Measurements from ENCODE around the gene ZYG11A.

GRCh38 chr1:52911541-52911940 is 69.0 kb downstream of the ZYG11A start:
- TF ChIP-seq ATF1 (CRISPR knock-in tag; IDR thresholded peaks at IDR 0.05) (no peak), ATF6 (CRISPR knock-in tag; conservative IDR thresholded peaks at IDR 0.05) (no peak), ZNF274 (CRISPR knock-in tag; IDR thresholded peaks at IDR 0.05) (no peak), POLR2A (IDR thresholded peaks at IDR 0.05; ENCODE audit: insufficient read depth in 1 of 2, low read depth in 2 of 2, low read length in 2 of 2) (no peak), CTCF (CRISPR knock-in tag; IDR thresholded peaks at IDR 0.05) (no peak), SMAD3 (CRISPR knock-in tag; IDR thresholded peaks at IDR 0.05) (no peak), NONO (IDR thresholded peaks at IDR 0.05) (no peak), NONO (CRISPR knock-in tag; conservative IDR thresholded peaks at IDR 0.05) (no peak), SP2 (CRISPR knock-in tag; IDR thresholded peaks at IDR 0.05) (no peak), BCL3 (CRISPR knock-in tag; IDR thresholded peaks at IDR 0.05) (no peak), DPF2 (CRISPR knock-in tag; IDR thresholded peaks at IDR 0.05; ENCODE audit: borderline replicate concordance, low read depth) (no peak)

All from HepG2 (cell line).